Common myeloid progenitor, CD34-positive (primary cell): Measurements from ENCODE around the gene PRMT1. TPM values are rescaled to one million over a fixed set of nuclear protein-coding genes. Genes with fewer than 3 reads are reported as not detected.
"Not testable (repeated sequence)": the region's sequence is repeated elsewhere in the genome, so short reads cannot be mapped to it uniquely, and the experiment has no call there.

ENCODE experiments used
- CTCF ChIA-PET: fragments of 350-600 bp; sonication (Branson Sonifier 250); formaldehyde crosslinking; loops from one replicate; lab custom pipeline; 2021; ENCODE audit warnings: antibody characterized with exemption; lab: Charles Lee
- POLR2A ChIA-PET: fragments of 350-600 bp; sonication (Branson Sonifier 250); formaldehyde crosslinking; loops from one replicate; lab custom pipeline; 2021; ENCODE audit warnings: antibody characterized with exemption; lab: Charles Lee
- DNase-seq, 3 donors: peaks; one replicate each; pipeline versions ENCODE4 v3.0.0 to v3.0.0-alpha.2; 2013
- H3K27ac ChIP-seq, 2 experiments: 1 replicate in 1 of 2; 2 replicates in 1 of 2; pipeline ENCODE4 v1.7.0; 2013; ENCODE audit warnings: inconsistent platforms in 2 of 2, low read length in 2 of 2, mild to moderate bottlenecking in 2 of 2, low read depth in 1 of 2, moderate library complexity in 1 of 2; ENCODE audit not compliant: severe bottlenecking in 2 of 2, insufficient read depth in 1 of 2, poor library complexity in 1 of 2
- H3K27me3 ChIP-seq, 5 experiments: replicated peaks in 2 of 5; 1 replicate in 3 of 5; 2 replicates in 2 of 5; pipeline versions ENCODE4 v1.6.1 to v1.7.0; 2013; ENCODE audit warnings: low read length in 4 of 5, mild to moderate bottlenecking in 2 of 5, moderate library complexity in 2 of 5, inconsistent platforms in 1 of 5; ENCODE audit not compliant: insufficient read depth in 5 of 5, control insufficient read depth in 4 of 5
- H3K36me3 ChIP-seq, 4 experiments: 1 replicate in 2 of 4; 2 replicates in 2 of 4; pipeline versions ENCODE4 v1.6.1 to v1.7.0; 2013; ENCODE audit warnings: low read length in 3 of 4, control low read depth in 1 of 4, mild to moderate bottlenecking in 1 of 4; ENCODE audit not compliant: control insufficient read depth in 4 of 4, insufficient read depth in 4 of 4
- H3K4me1 ChIP-seq, 4 experiments: 1 replicate in 3 of 4; 2 replicates in 1 of 4; pipeline versions ENCODE4 v1.6.1 to v1.7.1; 2013; ENCODE audit warnings: low read length in 3 of 4, mild to moderate bottlenecking in 3 of 4, control low read depth in 1 of 4, inconsistent platforms in 1 of 4, moderate library complexity in 1 of 4; ENCODE audit not compliant: control insufficient read depth in 4 of 4, insufficient read depth in 4 of 4; ENCODE audit errors: control extremely low read depth in 1 of 4
- H3K4me3 ChIP-seq, 7 experiments: 1 replicate in 4 of 7; 2 replicates in 3 of 7; pipeline versions ENCODE4 v1.5.1 to v1.7.0; 2013; ENCODE audit warnings: mild to moderate bottlenecking in 7 of 7, low read length in 6 of 7, moderate library complexity in 6 of 7, inconsistent platforms in 2 of 7, low read depth in 2 of 7, control low read depth in 1 of 7; ENCODE audit not compliant: insufficient read depth in 4 of 7, control insufficient read depth in 1 of 7; ENCODE audit errors: extremely low read depth in 1 of 7
- H3K9me3 ChIP-seq, 5 experiments: 1 replicate in 4 of 5; 2 replicates in 1 of 5; pipeline versions ENCODE4 v1.6.1 to v1.7.1; 2013; ENCODE audit warnings: low read length in 4 of 5, mild to moderate bottlenecking in 2 of 5, inconsistent platforms in 1 of 5, low read depth in 1 of 5, moderate library complexity in 1 of 5; ENCODE audit not compliant: control insufficient read depth in 4 of 5, insufficient read depth in 2 of 5; ENCODE audit errors: control extremely low read depth in 1 of 5
- WGBS: methylation state at CpG from one replicate; pipeline ENCODE4 v1.1.5; 2013; ENCODE audit not compliant: insufficient coverage; 5-methylcytosine and 5-hydroxymethylcytosine counted together
- polyA plus RNA-seq: library from polyadenylated mRNA; unstranded; fragments of 120-200 nt; gene quantifications from one replicate; pipeline ENCODE4 v1.2.1, GENCODE V29; 2013

PRMT1 gene
- 127 TPM for polyA plus RNA-seq

- Histone ChIP-seq H3K27ac (peak within 1 kb of the TSS; percentile 99), H3K9me3 (no peaks in the 10 kb centered on the region), H3K36me3 (peaks cover 6 to 13% (median 8%) of the 10 kb centered on the region in 4 experiments), H3K4me1 (peaks cover 4 to 34% (median 33%) of the 10 kb centered on the region in 4 experiments), H3K27me3 (no peaks in the 10 kb centered on the region), H3K4me3 (peak within 1 kb of the TSS; percentile 79 to 99 (median 93))
- DNase-seq = peak in 2 of 3 donors; percentile 46 to 62
- CTCF ChIA-PET = interaction anchor here (1.0 to 2.1 kb wide), 8 partner anchors 10 to 241 kb away, joined by 3 to 7 read pairs (median 4); no protein-coding TSS in a partner anchor
- WGBS = 0% methylated on average over 33 of the region's 57 CpGs
- POLR2A ChIA-PET = interaction anchor here (1.0 to 1.8 kb wide), 3 partner anchors 12 to 97 kb away, joined by 4 to 6 read pairs (median 5); partner anchors contain the start of genes ADM5, NOSIP and PRR12
Measured at GRCh38 chr19:49677231-49677900, at the start of gene PRMT1. PRMT1 (plus strand) TSS chr19:49677271; CDS start chr19:49677281, 10 bp downstream.

- Histone ChIP-seq H3K27me3 (no peaks in the 10 kb centered on the region), H3K4me3 (no peak overlapping the region), H3K4me1 (peaks cover 0 to 4% (median 0%) of the 10 kb centered on the region in 4 experiments), H3K36me3 (peaks cover 0 to 36% (median 17%) of the 10 kb centered on the region in 4 experiments), H3K9me3 (no peaks in the 10 kb centered on the region), H3K27ac (no peak overlapping the region)
- no peak for DNase-seq
- WGBS = 98% methylated on average over 8 of the region's 9 CpGs
- ChIA-PET CTCF (no interaction called here), POLR2A (no interaction called here)
Measured at GRCh38 chr19:49629659-49630058, 47.4 kb upstream of the PRMT1 start.

GRCh38 chr19:49631014-49631588 lies 46.0 kb upstream of the PRMT1 start:
- H3K9me3 ChIP-seq = no peaks in the 10 kb centered on the region
- ChIA-PET CTCF (interaction anchor here (0.6 to 1.2 kb wide), 2 partner anchors 178 to 298 kb away, joined by 3 read pairs; no protein-coding TSS in a partner anchor), POLR2A (interaction anchor here (0.6 kb wide), 1 partner anchor 134 kb away, joined by 3 read pairs; no protein-coding TSS in a partner anchor)
- H3K27ac ChIP-seq = no peak overlapping the region
- no peak overlapping the region for H3K4me3 ChIP-seq
- no peak for DNase-seq
- H3K36me3 ChIP-seq = peaks cover 0 to 28% (median 11%) of the 10 kb centered on the region in 4 experiments
- H3K27me3 ChIP-seq = no peaks in the 10 kb centered on the region
- peaks cover 0 to 4% (median 0%) of the 10 kb centered on the region in 4 experiments for H3K4me1 ChIP-seq
- 81% methylated on average over 6 of the region's 9 CpGs for WGBS

- WGBS = 98% methylated on average over 14 of the region's 19 CpGs
- ChIA-PET CTCF (interaction anchor here (0.6 to 1.2 kb wide), 2 partner anchors 178 to 298 kb away, joined by 3 read pairs; no protein-coding TSS in a partner anchor), POLR2A (no interaction called here)
- H3K4me3 ChIP-seq = no peak overlapping the region
- H3K27me3 ChIP-seq = no peaks in the 10 kb centered on the region
- no peak overlapping the region for H3K27ac ChIP-seq
- DNase-seq = no peak
- H3K9me3 ChIP-seq = no peaks in the 10 kb centered on the region
- peaks cover 0 to 23% (median 8%) of the 10 kb centered on the region in 4 experiments for H3K36me3 ChIP-seq
- H3K4me1 ChIP-seq = peaks cover 0 to 4% (median 0%) of the 10 kb centered on the region in 4 experiments
Measured at GRCh38 chr19:49631610-49632192, 45.4 kb upstream of the PRMT1 start.

GRCh38 chr19:49632576-49632975 lies 44.5 kb upstream of the PRMT1 start:
- no peak overlapping the region for H3K27ac ChIP-seq
- H3K9me3 ChIP-seq = no peaks in the 10 kb centered on the region
- H3K4me1 ChIP-seq = peaks cover 0 to 4% (median 0%) of the 10 kb centered on the region in 4 experiments
- no peak for DNase-seq
- POLR2A ChIA-PET = interaction anchor here (0.7 kb wide), 1 partner anchor 10 kb away, joined by 4 read pairs; no protein-coding TSS in a partner anchor
- WGBS = 100% methylated on average over 1 of the region's 5 CpGs
- CTCF ChIA-PET = no interaction called here
- no peak overlapping the region for H3K4me3 ChIP-seq
- peaks cover 0 to 14% (median 5%) of the 10 kb centered on the region in 4 experiments for H3K36me3 ChIP-seq
- no peaks in the 10 kb centered on the region for H3K27me3 ChIP-seq

GRCh38 chr19:49633273-49633672 lies 43.8 kb upstream of the PRMT1 start:
- CTCF ChIA-PET, H3K36me3 ChIP-seq, H3K27me3 ChIP-seq, H3K9me3 ChIP-seq, POLR2A ChIA-PET, H3K27ac ChIP-seq, H3K4me3 ChIP-seq, DNase-seq: not testable (repeated sequence)
- H3K4me1 ChIP-seq = peaks cover 0 to 11% (median 6%) of the 10 kb centered on the region in 4 experiments
- 91% methylated on average over 8 of the region's 9 CpGs for WGBS
